OCI-LY1 (cell line): Measurements from ENCODE around the gene ZNF746.

Experiments used
- EZH2 ChIP-seq: fragments of 200-600 bp; sonication (generic), shearing (Covaris generic); IDR thresholded peaks from 2 replicates; pipeline ENCODE4 v1.8.0; 2017; ENCODE audit warnings: borderline replicate concordance, mixed run types, mild to moderate bottlenecking, antibody characterized with exemption, low read length, moderate library complexity, mixed read lengths
- TF ChIP-seq, protein P1 (sequence below): fragments of 200-600 bp; sonication (generic), shearing (Covaris generic); IDR thresholded peaks from 2 replicates; pipeline ENCODE4 v1.5.1; 2017; ENCODE audit warnings: mild to moderate bottlenecking, antibody characterized with exemption, low read length, moderate library complexity, mixed read lengths

DNA sequence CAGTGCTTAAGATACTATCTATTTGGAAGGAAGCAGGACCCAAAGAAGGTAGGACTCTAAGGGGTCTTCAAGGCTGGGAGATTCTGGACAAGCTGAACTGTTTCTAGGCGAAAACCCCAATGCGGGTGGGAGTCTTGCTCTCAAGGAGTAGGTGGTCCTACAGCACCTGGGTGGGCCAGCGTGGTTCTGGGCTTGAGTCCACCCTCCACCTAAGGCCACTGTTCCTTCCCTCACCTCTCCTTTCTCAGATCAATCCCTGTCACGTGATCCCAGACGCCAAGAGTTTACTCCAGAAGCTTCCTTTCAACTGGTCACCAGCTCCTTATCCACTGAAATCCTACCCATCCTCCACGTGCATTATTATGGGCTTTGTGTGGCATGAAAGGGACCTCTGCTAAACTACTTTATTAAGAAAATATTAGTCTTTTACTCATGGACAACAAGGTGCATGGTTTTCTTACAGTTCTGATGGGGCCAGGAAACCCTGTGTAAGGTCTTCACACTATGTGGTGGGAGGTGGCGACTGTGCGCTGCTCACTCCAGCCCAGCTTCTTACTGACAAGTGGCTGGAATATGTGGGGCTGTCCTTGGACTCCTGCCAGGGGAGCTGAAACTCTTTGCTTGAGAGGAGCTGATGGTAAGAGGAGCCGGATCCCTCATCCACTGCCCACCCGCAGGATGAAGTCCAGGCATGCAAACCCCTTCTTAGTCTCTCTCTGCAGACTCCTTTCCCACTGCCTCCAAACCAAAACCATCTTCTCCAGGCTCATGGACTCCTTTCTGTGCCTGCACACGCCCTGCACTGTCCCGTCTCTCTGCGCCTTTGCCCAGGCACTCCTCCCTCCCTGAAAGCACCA is 1.6 kb downstream of the ZNF746 start:
- TF ChIP-seq, protein P1, sequence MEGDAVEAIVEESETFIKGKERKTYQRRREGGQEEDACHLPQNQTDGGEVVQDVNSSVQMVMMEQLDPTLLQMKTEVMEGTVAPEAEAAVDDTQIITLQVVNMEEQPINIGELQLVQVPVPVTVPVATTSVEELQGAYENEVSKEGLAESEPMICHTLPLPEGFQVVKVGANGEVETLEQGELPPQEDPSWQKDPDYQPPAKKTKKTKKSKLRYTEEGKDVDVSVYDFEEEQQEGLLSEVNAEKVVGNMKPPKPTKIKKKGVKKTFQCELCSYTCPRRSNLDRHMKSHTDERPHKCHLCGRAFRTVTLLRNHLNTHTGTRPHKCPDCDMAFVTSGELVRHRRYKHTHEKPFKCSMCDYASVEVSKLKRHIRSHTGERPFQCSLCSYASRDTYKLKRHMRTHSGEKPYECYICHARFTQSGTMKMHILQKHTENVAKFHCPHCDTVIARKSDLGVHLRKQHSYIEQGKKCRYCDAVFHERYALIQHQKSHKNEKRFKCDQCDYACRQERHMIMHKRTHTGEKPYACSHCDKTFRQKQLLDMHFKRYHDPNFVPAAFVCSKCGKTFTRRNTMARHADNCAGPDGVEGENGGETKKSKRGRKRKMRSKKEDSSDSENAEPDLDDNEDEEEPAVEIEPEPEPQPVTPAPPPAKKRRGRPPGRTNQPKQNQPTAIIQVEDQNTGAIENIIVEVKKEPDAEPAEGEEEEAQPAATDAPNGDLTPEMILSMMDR: no peak
- TF ChIP-seq EZH2: no peak
